ENCODE measurements around the gene CREB3L4.

The CREB3L4 gene

DNA sequence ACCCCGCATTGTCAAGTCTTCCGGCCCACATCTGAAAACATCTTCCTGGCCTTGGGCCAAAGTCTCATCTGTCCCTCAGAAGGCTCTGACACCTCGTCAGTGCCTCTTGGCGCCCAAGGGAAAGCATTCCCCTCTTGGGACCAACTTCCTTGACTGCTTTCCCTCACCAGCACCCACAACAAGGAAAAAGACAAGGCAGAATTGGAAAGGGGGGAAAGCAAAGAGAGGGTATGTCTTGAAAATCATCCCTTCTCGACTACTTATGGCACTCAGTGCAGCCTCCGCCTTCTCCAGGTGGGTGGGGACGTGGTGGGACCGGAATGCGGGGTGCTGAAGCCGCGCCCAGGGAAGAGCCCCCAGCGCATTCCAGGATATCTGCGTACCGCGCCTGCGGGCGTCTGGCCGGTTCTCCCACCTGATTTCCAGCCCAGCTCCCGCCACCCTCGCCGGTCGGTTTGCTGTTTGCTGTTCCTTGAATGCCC, 3.8 kb upstream of the CREB3L4 start:
- ChIA-PET POLR2A (interaction anchor here (0.6 to 3.1 kb wide), 5 partner anchors 12 to 982 kb away, joined by 4 to 22 read pairs (median 4); partner anchors contain the start of genes DENND4B and JTB), CTCF (interaction anchor here (0.9 to 2.9 kb wide), 6 partner anchors 14 to 165 kb away, joined by 3 to 26 read pairs (median 5); partner anchors contain the start of genes DENND4B, JTB and RAB13)
- no peak for DNase-seq (ENCODE audit: low read depth, low spot score)
- TF ChIP-seq, protein P1, sequence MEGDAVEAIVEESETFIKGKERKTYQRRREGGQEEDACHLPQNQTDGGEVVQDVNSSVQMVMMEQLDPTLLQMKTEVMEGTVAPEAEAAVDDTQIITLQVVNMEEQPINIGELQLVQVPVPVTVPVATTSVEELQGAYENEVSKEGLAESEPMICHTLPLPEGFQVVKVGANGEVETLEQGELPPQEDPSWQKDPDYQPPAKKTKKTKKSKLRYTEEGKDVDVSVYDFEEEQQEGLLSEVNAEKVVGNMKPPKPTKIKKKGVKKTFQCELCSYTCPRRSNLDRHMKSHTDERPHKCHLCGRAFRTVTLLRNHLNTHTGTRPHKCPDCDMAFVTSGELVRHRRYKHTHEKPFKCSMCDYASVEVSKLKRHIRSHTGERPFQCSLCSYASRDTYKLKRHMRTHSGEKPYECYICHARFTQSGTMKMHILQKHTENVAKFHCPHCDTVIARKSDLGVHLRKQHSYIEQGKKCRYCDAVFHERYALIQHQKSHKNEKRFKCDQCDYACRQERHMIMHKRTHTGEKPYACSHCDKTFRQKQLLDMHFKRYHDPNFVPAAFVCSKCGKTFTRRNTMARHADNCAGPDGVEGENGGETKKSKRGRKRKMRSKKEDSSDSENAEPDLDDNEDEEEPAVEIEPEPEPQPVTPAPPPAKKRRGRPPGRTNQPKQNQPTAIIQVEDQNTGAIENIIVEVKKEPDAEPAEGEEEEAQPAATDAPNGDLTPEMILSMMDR (IDR thresholded peaks at IDR 0.05; ENCODE audit: insufficient read depth, low read length, missing control alignments), result no peak
- peak overlapping the region; percentile 85 for H3K4me3 ChIP-seq (ENCODE audit: low read depth, low read length)

GRCh38 chr1:153968000-153968363, 280 bp downstream of the CREB3L4 start:
- CTCF ChIA-PET, result interaction anchor here (0.9 to 4.8 kb wide), 12 partner anchors 10 to 290 kb away, joined by 3 to 45 read pairs (median 6); partner anchors contain the start of genes DENND4B, JTB, NPR1 and RAB13
- TF ChIP-seq, protein P1 (IDR thresholded peaks at IDR 0.05; ENCODE audit: insufficient read depth, low read length, missing control alignments), result no peak
- peak overlapping the region; percentile 73 for H3K4me3 ChIP-seq (ENCODE audit: low read depth, low read length)
- POLR2A ChIA-PET, result interaction anchor here (1.0 to 3.7 kb wide), 8 partner anchors 9 to 341 kb away, joined by 3 to 44 read pairs (median 6); partner anchors contain the start of genes CRTC2, DENND4B, JTB and RAB13
- DNase-seq (ENCODE audit: low read depth, low spot score), result no peak

- POLR2A ChIA-PET, result interaction anchor here (1.5 to 3.7 kb wide), 4 partner anchors 9 to 341 kb away, joined by 4 to 44 read pairs (median 12); partner anchors contain the start of genes CRTC2, DENND4B, JTB and S100A13
- DNase-seq (ENCODE audit: low read depth, low spot score), result no peak
- CTCF ChIA-PET, result interaction anchor here (1.1 to 4.8 kb wide), 8 partner anchors 9 to 290 kb away, joined by 3 to 45 read pairs (median 8); partner anchors contain the start of genes DENND4B, JTB, NPR1 and RAB13
- peak overlapping the region; percentile 73 for H3K4me3 ChIP-seq (ENCODE audit: low read depth, low read length)
- TF ChIP-seq, protein P1 (IDR thresholded peaks at IDR 0.05; ENCODE audit: insufficient read depth, low read length, missing control alignments), result no peak
Observed at GRCh38 chr1:153968408-153968807, 706 bp downstream of the CREB3L4 start.

GRCh38 chr1:153968972-153969371, 1.3 kb downstream of the CREB3L4 start:
- no peak for DNase-seq (ENCODE audit: low read depth, low spot score)
- ChIA-PET CTCF (interaction anchor here (1.1 to 4.8 kb wide), 6 partner anchors 9 to 291 kb away, joined by 3 to 45 read pairs (median 14); partner anchors contain the start of genes DENND4B, JTB, NPR1 and RAB13), POLR2A (interaction anchor here (3.7 kb wide), 1 partner anchor 8 kb away, joined by 44 read pairs; the partner anchor contains the start of gene JTB)
- no peak overlapping the region for H3K4me3 ChIP-seq (ENCODE audit: low read depth, low read length)
- TF ChIP-seq, protein P1 (IDR thresholded peaks at IDR 0.05; ENCODE audit: insufficient read depth, low read length, missing control alignments), result no peak

- CTCF ChIA-PET, result interaction anchor here (1.0 kb wide), 1 partner anchor 16 kb away, joined by 3 read pairs; the partner anchor contains the start of gene RAB13
- POLR2A ChIA-PET, result interaction anchor here (1.4 kb wide), 1 partner anchor 21 kb away, joined by 3 read pairs; no protein-coding TSS in a partner anchor
- no peak overlapping the region for H3K4me3 ChIP-seq (ENCODE audit: low read depth, low read length)
- TF ChIP-seq, protein P1 (IDR thresholded peaks at IDR 0.05; ENCODE audit: insufficient read depth, low read length, missing control alignments), result no peak
- DNase-seq (ENCODE audit: low read depth, low spot score), result no peak
Observed at GRCh38 chr1:153970346-153970745, 2.6 kb downstream of the CREB3L4 start.

DNA sequence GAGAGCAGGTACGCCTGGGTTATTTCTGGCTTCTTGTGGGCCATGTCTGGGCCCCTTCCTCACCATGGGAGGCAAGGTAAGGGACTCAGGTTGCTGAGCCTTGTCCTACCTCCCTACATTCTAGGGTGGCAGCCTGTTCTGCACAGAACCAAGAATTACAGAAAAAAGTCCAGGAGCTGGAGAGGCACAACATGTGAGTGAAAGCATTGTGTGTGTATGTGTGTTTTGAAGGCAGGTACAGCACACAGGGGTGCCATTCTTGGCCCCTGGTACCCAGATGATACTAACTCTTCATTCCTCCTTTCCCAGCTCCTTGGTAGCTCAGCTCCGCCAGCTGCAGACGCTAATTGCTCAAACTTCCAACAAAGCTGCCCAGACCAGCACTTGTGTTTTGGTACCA, 5.4 kb downstream of the CREB3L4 start:
- DNase-seq (ENCODE audit: low read depth, low spot score), result no peak
- no peak overlapping the region for H3K4me3 ChIP-seq (ENCODE audit: low read depth, low read length)
- CTCF ChIA-PET, result interaction anchor here (1.8 to 2.0 kb wide), 2 partner anchors 13 to 27 kb away, joined by 6 to 15 read pairs; partner anchors contain the start of genes DENND4B and RAB13
- POLR2A ChIA-PET, result interaction anchor here (1.2 to 1.3 kb wide), 2 partner anchors 13 to 14 kb away, joined by 3 read pairs; partner anchors contain the start of genes CRTC2 and RAB13
- TF ChIP-seq, protein P1 (IDR thresholded peaks at IDR 0.05; ENCODE audit: insufficient read depth, low read length, missing control alignments), result no peak
